Retinal pigment epithelial cell (primary cell): ENCODE data around the gene TBCE.
A peak's percentile ranks its signal among the peaks of the same experiment; 100 is the strongest.
"Not testable (repeated sequence)": the region's sequence is repeated elsewhere in the genome, so short reads cannot be mapped to it uniquely, and the experiment has no call there.

Experiments
- DNase-seq: peaks from one replicate; pipeline ENCODE4 v3.0.0-alpha.2; 2010; ENCODE audit warnings: low read depth
- H3K4me3 ChIP-seq: 2 replicates; pipeline ENCODE4 v1.5.1; 2011; ENCODE audit warnings: mild to moderate bottlenecking, low read length, control low read depth, moderate library complexity
- TF ChIP-seq, protein P1 (sequence below): conservative IDR thresholded peaks from 2 replicates; pipeline ENCODE4 v1.5.1; 2011; ENCODE audit warnings: low read depth, low read length, control low read depth, inconsistent platforms

Gene TBCE

DNA sequence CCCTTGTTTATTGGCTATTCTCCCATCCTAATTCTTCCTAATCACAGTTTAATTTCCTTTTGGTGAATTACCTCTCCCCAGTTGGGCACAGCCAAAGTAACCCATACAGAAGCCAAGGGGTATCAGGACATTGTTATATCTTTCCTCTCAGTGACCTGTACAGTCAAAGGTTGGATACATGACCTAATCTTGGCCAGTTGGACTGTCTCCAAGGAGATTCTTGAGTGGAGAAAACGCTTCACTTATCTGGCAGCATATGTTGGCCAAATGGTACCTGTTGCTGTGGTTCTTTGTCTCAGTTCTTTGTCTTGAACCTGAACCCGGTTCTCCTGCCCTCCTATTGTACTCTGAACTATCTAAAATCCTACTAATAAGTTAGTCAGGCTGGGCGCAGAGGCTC is 15.3 kb upstream of the TBCE start:
- DNase-seq = no peak
- H3K4me3 ChIP-seq = no peak overlapping the region
- TF ChIP-seq, protein P1, sequence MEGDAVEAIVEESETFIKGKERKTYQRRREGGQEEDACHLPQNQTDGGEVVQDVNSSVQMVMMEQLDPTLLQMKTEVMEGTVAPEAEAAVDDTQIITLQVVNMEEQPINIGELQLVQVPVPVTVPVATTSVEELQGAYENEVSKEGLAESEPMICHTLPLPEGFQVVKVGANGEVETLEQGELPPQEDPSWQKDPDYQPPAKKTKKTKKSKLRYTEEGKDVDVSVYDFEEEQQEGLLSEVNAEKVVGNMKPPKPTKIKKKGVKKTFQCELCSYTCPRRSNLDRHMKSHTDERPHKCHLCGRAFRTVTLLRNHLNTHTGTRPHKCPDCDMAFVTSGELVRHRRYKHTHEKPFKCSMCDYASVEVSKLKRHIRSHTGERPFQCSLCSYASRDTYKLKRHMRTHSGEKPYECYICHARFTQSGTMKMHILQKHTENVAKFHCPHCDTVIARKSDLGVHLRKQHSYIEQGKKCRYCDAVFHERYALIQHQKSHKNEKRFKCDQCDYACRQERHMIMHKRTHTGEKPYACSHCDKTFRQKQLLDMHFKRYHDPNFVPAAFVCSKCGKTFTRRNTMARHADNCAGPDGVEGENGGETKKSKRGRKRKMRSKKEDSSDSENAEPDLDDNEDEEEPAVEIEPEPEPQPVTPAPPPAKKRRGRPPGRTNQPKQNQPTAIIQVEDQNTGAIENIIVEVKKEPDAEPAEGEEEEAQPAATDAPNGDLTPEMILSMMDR = no peak

DNA sequence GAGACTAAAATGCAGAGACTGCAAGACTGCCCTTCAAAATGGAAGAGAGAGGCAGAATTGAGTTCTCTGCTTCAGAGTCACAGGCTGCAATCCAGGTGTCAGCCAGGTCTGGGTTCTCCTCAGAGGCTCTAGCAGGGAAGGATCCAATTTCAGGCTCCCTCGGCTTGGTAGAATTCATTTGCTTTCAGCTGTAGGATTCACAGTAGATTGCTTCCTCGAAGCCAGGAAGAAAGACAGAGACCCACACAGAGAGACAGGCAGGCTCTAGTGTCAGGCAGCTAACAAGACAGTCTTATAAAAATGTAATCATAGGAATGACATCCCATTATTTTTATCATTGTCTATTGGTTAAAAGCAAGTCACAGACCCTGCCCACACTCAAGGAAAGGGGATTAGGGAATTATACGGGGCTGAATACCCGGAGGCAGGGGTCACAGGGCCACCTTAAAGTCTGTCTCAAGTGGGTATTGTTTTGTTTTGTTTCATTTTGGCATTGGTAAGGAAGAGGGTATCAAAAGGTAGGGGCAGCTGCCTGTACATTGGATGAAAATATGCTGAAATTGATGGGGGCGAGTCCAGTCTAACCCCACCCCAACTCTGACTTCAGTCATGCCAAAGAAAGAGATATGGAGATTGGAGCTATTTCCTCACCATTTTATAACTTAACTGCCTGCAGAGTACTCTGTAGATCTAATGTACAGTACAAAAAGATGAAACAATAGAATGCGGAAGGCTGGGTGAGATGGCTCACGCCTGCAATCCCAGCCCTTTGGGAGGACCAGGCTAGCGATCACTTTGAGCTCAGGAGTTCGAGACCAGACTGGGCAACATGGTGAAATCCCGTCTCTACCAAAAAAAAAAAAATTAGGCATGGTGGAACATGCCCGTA is 9.5 kb upstream of the TBCE start:
- H3K4me3 ChIP-seq = no peak overlapping the region

DNA sequence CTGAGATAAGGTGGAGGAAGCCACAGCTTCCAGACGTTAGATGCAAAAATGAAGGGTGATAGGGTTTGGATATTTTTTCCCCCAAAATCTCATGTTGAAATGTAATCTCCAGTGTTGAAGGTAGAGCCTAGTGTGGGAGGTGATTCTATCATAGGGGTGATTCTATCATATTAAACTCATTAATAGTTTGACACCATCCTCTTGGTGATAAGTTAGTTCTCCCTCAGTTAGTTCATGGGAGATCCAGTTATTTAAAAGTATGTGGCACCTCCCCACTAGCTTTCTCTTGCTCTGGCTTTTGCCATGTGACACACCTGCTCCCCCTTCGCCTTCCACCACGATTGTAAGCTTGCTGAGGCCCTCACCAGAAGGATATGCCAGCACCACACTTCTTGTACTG is 8.3 kb upstream of the TBCE start:
- H3K4me3 ChIP-seq = no peak overlapping the region
- DNase-seq = no peak
- TF ChIP-seq, protein P1 = no peak

More for the DNA sequence above, 9.5 kb upstream of the TBCE start:
- TF ChIP-seq, protein P1 = no peak
- no peak for DNase-seq

DNA sequence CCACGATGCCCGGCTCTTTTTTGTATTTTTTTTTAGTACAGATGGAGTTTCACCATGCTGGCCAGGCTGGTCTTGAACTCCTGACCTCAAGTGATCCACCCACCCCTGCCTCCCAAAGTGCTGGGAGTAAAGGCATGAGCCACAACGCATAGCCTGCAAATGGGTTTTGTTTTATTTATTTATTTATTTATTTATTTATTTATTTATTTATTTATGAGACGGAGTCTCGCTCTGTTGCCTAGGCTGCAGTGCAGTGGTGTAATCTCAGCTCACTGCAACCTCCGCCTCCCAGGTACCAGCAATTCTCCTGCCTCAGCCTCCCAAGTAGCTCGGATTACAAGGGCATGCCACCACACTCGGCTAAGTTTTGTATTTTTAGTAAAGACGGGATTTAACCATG is 3.0 kb upstream of the TBCE start:
- not testable (repeated sequence) for DNase-seq, H3K4me3 ChIP-seq

DNA sequence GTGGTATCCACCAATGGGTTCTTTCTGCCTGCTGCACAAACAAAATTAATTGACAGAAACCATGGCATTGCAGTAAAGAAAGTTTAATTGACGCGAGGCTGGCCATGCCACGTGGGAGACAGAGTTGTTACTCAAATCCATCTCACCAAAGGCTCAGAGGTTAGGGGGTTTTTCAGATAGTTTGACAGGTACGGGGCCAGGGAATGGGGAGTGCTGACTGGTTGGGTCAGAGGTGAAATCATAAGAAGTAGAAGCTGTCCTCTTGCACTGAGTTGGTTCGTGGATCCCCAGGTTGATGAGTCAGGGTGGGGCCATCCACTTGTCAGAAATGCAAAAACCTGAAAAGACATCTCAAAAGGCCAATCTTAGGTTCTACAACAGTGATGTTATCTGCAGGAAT is 941 bp upstream of the TBCE start:
- DNase-seq = no peak
- TF ChIP-seq, protein P1 = no peak
- H3K4me3 ChIP-seq = no peak overlapping the region

DNA sequence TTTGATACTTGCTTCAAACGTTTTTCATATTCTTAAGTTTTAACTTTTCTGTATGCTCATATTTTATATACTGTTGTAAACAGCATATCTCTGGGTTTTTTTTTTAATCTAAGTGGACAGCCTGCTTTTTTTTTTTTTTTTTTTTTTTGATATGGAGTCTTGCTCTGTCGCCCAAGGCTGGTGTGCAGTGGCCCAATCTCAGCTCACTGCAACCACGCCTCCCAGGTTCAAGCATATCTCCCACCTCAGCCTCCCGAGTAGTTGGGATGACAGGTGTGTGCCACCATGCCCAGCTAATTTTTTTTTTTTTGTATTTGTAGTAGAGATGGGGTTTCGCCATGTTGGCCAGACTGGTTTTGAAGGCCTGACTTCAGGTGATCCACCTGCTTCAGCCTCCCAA is 1.2 kb downstream of the TBCE start:
- TF ChIP-seq, protein P1 = no peak
- no peak for DNase-seq
- peak overlapping the region; percentile 90 for H3K4me3 ChIP-seq

DNA sequence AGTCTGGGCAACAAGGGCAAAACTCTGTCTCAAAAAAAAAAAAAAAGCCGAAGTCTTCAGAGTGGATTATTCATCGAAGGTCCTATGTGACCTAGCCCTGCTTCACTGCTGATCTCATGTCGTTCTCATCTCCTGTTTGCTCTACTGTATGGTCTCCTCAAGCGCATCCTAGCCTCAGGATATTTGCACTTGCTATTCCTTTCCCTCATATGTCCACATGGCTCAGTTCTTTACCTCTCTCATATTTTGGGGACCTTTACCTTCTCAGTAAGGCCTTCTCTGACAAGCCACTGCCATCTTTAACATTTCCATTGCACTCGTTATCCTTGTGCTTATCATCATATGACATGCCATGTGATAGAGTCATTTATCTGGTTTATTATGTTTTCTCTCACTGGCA is 2.6 kb downstream of the TBCE start:
- DNase-seq = no peak
- H3K4me3 ChIP-seq = no peak overlapping the region
- TF ChIP-seq, protein P1 = no peak
